KBM-7 (cell line): ENCODE results near the gene FDPS.

Source experiments
- DNase-seq: peaks from one replicate; pipeline ENCODE4 v3.0.0-alpha.2; 2015
- in situ Hi-C: fragments of 300-500 bp; cut with MboI; formaldehyde crosslinking; loops from 2 replicates; pipeline ENCODE4 v1.14.3; 2020; ENCODE audit warnings: low sequenced_read_pairs, low pct_unique_long_range_greater_than_20kb, mixed read lengths

Gene FDPS

GRCh38 chr1:155309423-155310021, 856 bp downstream of the FDPS start:
- in situ Hi-C loops = no loop called here
- peak; percentile 18 for DNase-seq

DNA sequence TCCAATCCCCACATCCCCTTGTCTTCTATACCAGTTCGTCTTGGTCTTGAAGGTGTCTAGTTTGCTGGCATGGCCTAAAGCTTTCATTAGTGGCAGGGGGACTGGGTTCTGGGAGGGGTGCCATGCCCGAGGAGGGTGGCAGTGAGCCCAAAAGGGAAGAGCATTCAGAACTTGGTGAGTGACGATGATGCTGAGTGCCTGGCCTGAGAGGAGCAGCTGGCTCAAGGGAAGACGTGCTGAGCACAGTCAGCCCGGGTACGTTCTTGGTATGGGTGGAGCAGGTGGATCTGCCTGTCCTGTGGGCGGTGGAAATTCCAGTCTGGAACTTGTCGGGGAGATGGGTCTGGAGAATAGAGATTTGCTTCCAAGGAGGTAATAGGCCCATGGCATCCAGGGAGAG, 4.6 kb downstream of the FDPS start:
- DNase-seq = no peak
- in situ Hi-C loops = no loop called here

DNA sequence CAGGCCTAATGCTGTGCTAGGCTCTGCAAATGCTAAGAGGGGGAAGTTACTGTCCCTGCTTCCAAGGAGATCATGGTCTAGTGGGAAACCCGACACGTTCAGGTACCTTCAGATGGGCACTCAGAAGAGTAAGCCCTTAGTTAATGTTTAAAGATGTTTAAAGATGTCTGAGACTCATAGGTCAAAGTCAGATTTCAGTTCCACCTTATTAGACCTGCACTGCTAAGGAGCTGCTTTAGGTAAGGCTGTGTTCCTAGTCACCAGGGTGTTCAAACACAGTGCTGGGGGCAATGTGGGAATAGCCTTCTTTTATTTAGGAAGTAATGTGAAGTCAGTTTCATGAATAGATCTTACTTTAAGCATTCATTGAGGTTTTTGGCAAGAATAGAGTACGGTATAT, 8.3 kb downstream of the FDPS start:
- DNase-seq = no peak
- in situ Hi-C loops = no loop called here

GRCh38 chr1:155318082-155318481, 9.4 kb downstream of the FDPS start:
- no peak for DNase-seq
- in situ Hi-C loops = no loop called here

- DNase-seq = no peak
- in situ Hi-C loops = no loop called here
Observed at GRCh38 chr1:155319536-155319935, 10.9 kb downstream of the FDPS start.

DNA sequence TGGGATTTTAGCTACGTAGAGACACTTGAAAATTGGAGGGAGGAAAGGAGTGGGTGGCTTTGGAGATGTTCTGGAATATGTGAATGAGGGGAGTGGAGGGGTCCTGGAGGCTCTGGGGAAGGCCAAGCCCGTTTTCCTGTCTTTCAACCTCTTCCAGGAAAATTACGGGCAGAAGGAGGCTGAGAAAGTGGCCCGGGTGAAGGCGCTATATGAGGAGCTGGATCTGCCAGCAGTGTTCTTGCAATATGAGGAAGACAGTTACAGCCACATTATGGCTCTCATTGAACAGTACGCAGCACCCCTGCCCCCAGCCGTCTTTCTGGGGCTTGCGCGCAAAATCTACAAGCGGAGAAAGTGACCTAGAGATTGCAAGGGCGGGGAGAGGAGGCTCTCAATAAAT, 11.6 kb downstream of the FDPS start:
- DNase-seq = no peak
- in situ Hi-C loops = no loop called here

- DNase-seq = no peak
Observed at GRCh38 chr1:155320661-155321617, 12.3 kb downstream of the FDPS start, which contains the start of gene RUSC1. Gene RUSC1 (plus strand): TSS chr1:155320894. CDS start chr1:155321774, 880 bp downstream.

DNA sequence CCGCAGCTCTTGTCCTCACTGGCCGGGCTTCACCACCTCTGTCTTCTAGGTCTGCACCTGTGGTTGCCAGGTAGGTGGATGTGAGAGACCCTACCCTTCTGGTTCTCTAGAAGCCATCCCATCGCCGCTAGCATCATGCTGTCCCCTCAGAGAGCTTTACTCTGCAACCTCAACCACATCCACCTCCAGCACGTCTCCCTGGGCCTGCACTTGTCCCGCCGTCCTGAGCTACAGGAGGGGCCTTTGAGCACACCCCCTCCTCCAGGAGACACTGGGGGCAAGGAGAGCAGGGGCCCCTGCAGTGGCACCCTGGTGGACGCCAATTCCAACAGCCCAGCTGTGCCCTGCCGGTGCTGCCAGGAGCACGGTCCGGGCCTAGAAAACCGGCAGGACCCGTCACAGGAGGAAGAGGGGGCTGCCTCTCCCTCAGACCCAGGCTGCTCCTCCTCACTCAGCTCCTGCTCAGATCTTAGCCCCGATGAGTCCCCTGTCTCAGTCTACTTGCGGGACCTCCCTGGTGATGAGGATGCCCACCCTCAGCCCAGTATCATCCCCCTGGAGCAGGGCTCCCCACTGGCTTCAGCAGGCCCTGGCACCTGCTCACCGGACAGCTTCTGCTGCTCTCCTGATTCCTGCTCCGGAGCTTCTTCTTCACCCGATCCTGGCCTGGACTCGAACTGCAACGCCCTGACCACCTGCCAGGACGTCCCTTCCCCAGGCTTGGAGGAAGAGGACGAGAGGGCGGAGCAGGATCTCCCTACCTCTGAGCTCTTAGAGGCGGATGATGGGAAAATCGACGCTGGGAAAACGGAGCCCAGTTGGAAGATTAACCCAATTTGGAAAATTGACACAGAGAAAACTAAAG, 13.2 kb downstream of the FDPS start:
- no peak for DNase-seq
- in situ Hi-C loops = no loop called here

More at GRCh38 chr1:155320661-155321617, 12.3 kb downstream of the FDPS start, which contains the start of gene RUSC1:
- in situ Hi-C loops = no loop called here

- in situ Hi-C loops = no loop called here
- no peak for DNase-seq
Observed at GRCh38 chr1:155322571-155322952, 13.9 kb downstream of the FDPS start.

DNA sequence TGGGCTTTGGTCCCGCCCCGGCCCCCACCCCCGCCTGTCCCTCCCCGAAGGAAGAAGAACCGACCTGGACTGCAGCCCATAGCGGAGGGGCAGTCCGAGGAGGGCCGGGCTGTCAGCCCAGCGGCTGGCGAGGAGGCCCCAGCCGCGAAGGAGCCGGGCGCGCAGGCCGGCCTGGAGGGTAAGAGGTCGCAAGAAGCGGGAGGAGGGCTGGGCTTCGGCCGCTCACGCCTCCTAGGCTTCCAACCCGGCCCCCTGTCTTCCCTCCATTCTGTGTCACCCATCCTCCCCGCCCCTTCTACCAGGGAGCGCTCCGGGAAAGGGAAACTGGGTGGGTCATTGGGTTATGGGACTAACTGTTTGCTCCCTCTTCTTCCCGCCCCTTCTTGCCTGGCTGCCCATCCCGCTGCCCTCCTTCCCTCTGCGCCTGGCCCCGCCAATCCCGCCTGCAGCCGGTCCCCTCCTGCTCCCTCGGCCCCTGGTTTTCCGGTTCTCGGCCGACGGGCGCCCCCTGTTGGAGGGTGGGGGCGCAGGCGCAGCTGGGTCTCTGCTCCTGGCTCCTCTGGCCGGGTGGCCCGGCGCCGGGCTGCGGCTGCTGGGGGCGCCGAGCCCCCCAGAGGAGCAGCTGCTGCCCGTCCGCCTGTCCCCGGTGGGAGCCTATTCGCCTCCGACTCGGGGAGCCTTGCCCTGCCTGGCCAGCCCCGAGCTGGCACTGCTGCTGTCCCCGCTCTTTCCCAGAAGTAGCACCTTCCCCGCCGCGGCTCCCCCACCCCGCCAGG, 14.5 kb downstream of the FDPS start:
- in situ Hi-C loops = no loop called here

DNA sequence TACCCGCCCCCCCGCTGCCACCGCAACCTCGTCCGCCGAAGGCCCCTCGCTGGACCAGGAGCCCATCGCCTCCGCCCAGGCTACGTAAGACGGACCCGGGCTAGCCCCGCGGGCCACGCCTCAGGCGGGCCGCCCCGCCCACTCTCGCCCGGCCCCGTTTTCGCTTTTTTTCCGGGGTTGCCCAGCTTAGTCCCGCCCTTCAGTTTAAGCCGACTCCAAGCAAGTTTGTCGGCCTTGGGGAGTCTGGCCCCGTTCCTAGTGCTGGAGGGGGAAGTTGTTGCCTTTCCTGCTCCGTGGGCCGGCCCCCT, 15.0 kb downstream of the FDPS start:
- in situ Hi-C loops = no loop called here

More for the DNA sequence above, 14.5 kb downstream of the FDPS start:
- DNase-seq = peak; percentile 90

GRCh38 chr1:155324037-155324716, 15.5 kb downstream of the FDPS start:
- in situ Hi-C loops = no loop called here
- peak; percentile 98 for DNase-seq

More for the DNA sequence above, 15.0 kb downstream of the FDPS start:
- peak; percentile 90 for DNase-seq

DNA sequence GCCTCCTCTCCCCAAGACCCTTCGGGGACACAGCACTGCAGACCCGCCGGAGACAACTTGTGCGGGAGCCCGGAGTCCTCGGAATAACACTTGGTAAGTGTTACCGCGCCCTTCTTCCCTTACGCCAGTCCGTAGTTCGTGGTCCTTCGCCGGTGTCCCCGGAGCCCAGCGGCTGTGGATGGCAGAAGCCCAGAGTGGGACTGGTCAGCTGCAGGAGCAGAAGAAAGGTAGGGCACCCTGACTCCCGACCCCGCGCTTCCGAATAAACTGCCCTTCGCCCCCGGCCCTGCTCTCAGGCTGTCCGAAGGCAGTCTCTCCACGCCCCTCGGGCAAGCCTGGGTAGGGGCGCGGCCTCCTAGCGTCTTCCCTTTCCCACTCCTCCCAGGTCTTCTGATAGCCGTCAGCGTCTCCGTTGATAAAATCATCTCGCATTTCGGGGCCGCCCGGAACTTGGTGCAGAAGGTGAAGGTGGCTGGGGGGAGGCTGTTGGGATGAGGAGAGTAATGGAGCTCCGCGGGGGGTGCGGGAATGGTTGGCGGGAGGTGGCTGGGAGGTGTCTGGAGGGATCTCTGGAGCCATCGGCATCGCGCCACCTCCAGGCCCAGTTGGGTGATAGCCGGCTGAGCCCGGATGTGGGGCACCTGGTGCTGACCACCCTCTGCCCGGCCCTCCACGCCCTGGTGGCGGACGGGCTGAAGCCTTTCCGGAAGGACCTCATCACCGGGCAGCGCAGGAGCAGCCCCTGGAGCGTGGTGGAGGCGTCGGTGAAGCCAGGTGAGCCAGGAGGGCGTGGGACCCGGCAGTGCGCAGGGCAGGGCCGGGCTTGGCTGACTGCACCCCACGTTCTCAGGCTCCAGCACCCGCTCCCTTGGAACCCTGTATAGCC, 16.3 kb downstream of the FDPS start:
- in situ Hi-C loops = no loop called here
- DNase-seq = peak; percentile 59

DNA sequence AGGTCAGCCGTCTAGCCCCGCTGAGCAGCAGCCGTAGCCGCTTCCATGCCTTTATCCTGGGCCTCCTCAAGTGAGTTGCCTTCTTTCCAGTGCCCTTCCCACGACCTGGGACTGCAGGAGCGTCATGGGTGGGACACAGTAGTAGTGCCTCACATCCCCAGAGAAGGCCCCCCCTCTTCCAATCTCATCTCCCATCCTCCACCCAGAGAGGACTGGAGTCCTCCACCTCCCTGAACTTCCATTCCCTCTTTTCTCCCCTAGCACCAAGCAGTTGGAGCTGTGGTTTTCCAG, 16.9 kb downstream of the FDPS start:
- no peak for DNase-seq
- in situ Hi-C loops = no loop called here

- in situ Hi-C loops = no loop called here
- DNase-seq = no peak
Observed at GRCh38 chr1:155326020-155326526, 17.4 kb downstream of the FDPS start.

DNA sequence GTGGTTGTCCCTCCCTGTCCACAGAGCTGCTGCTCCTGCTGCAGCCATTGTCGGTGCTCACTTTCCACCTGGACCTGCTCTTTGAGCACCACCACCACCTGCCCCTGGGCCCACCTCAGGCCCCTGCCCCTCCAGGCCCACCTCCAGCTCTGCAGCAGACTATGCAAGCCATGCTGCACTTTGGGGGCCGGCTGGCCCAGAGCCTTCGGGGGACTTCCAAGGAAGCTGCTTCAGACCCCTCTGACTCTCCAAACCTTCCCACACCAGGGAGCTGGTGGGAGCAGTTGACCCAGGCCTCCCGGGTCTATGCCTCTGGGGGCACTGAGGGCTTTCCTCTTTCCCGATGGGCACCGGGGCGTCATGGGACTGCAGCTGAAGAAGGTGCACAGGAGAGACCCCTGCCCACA, 18.0 kb downstream of the FDPS start:
- in situ Hi-C loops = no loop called here
- DNase-seq = no peak

GRCh38 chr1:155327981-155328380, 19.3 kb downstream of the FDPS start:
- DNase-seq = no peak
- in situ Hi-C loops = no loop called here
